ENCODE results near the gene BACH2.

BACH2 gene

DNA sequence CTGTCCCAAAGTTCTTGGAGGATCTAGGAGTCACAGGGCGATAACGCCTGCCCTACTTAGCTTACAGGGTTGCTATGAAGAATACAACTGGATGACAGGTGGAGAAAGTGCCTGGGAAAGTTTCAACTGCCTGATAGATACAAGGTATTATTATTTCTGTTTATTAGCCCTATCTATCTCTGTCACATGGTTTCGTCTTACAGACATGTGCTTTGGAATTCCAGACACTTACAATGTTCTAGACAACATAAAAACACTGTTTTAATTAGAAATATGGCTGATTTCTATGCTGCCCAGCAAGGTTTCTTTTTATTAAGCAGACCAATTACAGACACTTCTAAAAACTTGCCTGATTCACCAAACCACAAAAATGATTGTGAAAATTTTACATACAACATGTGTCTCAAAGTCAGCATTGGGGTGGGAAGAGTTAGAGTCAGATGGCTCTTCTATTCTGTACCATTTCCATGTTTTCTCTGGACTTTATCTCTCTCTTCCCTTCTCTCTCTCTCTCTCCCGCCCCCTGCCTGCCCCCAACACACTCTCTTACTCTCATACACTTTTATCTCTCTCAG, 352.4 kb downstream of the BACH2 start:
- no peak for DNase-seq (ENCODE audit: low read depth)
- H3K4me3 ChIP-seq (ENCODE audit: low read depth, low read length): no peak overlapping the region
- TF ChIP-seq, protein P1, sequence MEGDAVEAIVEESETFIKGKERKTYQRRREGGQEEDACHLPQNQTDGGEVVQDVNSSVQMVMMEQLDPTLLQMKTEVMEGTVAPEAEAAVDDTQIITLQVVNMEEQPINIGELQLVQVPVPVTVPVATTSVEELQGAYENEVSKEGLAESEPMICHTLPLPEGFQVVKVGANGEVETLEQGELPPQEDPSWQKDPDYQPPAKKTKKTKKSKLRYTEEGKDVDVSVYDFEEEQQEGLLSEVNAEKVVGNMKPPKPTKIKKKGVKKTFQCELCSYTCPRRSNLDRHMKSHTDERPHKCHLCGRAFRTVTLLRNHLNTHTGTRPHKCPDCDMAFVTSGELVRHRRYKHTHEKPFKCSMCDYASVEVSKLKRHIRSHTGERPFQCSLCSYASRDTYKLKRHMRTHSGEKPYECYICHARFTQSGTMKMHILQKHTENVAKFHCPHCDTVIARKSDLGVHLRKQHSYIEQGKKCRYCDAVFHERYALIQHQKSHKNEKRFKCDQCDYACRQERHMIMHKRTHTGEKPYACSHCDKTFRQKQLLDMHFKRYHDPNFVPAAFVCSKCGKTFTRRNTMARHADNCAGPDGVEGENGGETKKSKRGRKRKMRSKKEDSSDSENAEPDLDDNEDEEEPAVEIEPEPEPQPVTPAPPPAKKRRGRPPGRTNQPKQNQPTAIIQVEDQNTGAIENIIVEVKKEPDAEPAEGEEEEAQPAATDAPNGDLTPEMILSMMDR (conservative IDR thresholded peaks at IDR 0.05; ENCODE audit: low read depth, low read length): no peak

DNA sequence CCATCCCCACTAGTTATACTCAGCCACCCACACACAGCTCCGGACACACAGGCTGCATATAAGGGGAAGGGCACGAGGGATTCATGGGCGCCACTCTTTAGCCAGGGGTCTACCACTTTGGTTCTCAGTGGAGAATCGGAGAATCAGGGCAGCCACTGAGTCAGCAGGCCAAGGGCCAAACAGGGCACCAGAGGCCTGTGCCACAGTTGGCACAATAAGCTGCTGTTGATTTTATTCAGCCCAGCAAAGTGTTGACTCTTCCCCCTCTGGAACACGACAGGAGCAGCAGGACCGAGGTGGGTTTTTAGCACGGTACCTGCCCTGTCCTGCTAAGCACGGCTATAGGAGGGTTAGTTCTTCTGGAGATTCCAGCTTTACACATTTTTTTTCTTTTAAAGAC, 354.0 kb downstream of the BACH2 start:
- H3K4me3 ChIP-seq (ENCODE audit: low read depth, low read length): no peak overlapping the region
- TF ChIP-seq, protein P1 (conservative IDR thresholded peaks at IDR 0.05; ENCODE audit: low read depth, low read length): no peak
- DNase-seq (ENCODE audit: low read depth): no peak

DNA sequence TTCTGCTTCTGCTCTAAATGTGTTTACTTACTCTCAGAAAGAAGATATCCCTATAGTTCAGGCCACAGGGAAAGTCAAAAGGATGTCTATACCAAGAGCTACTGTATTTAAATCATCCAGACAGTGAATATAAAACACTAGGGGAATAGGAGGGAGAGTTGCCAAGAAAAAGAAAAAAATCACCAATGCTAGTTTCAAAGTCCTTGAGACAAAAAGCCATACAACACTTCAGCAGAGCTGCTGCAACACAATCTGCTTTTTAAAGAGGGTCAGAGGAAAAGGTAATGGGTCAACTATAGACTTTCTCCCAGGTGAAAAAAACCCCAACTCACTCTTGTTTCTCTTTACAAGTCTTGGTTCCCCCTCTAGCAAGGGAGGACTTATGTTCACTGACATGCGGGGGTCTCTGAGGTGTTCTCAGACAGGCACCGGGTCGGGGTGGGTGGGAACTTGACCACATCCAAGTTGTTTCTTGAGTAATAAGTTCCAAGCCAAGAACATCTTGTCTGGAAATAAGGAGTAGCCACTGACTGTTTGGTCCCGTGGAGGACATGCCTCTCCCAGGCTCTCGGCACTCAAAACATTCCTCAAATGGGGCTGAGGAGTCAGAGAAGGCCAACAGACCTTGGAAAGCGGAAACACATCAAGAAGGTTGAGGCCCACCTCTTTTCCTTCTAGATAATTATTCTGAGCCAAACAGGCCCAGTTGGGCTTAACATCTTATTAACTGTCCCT, 354.7 kb downstream of the BACH2 start:
- no peak overlapping the region for H3K4me3 ChIP-seq (ENCODE audit: low read depth, low read length)
- DNase-seq (ENCODE audit: low read depth): no peak
- TF ChIP-seq, protein P1 (conservative IDR thresholded peaks at IDR 0.05; ENCODE audit: low read depth, low read length): no peak

DNA sequence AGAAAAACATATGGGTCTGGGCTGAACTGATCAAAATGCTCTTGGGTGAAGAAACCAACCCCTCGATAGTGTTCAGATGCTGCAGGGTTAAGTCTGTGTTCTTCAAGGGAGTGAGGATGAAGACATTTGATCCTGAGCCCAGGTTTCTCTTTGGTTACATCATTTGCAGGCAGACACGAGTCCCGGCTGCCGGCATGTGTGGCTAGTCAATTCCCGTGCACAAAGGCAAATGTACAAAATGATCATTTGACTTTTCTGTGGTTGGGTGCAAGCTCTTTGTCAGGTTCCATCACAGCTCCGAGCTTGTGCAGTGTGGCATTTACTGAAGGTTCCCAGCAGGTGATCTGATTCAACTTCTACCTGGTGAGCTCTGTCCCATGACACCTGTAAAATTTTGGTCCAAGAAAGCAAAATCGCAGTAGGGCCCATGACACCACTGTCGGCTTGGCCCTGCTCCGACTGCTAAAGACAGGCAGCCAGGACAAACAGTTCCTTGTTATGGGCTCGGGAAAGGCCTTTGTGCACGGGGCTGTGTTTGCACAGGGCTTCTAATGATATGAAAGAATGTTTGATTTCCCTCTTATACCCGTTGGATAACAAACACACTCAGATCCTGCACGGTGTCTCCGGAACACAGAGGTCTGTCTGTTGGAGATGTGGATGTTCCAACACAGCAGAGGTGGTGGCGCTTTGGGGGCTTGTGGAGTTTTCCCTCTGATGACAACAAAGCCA, 355.4 kb downstream of the BACH2 start:
- DNase-seq (ENCODE audit: low read depth): peak; percentile 42
- H3K4me3 ChIP-seq (ENCODE audit: low read depth, low read length): no peak overlapping the region
- TF ChIP-seq, protein P1 (conservative IDR thresholded peaks at IDR 0.05; ENCODE audit: low read depth, low read length): no peak

DNA sequence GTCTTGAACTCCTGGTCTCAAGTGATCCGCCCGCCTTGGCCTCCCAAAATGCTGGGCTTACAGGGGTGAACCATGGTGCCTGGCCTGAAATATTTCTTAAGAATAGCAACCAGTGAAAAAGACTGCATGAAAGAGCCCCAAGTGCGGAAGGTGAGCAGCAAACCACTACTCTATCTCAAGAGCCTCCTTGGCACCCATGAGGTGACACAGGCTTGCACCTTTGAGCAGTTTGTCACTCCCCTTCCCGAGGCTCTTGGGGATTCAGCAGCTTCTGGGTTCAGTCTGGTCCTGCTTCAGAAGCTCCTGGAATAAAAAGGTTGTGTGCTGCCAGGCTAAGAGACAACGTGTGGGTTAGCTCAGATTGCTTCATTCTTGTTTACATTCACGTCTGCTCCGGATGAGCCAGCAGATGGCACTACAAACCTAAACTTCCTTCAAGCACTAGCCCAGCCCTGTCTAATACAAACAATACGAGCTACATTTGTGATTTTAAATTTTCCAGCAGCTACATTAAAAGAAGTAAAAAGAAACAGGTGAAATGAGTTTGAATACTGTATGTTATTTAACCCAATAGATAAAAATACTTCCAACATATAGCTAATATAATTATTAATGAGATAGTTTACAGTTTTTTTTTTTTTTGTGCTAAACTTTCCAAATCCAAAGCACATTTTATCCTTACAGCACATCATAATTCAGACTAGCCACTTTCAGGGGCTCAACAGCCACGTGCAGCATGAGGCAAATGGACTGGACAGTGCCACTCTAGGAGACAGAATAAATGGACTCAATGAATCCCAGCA, 356.2 kb downstream of the BACH2 start:
- no peak overlapping the region for H3K4me3 ChIP-seq (ENCODE audit: low read depth, low read length)
- TF ChIP-seq, protein P1 (conservative IDR thresholded peaks at IDR 0.05; ENCODE audit: low read depth, low read length): peak; percentile 88
- DNase-seq (ENCODE audit: low read depth): peak; percentile 94

DNA sequence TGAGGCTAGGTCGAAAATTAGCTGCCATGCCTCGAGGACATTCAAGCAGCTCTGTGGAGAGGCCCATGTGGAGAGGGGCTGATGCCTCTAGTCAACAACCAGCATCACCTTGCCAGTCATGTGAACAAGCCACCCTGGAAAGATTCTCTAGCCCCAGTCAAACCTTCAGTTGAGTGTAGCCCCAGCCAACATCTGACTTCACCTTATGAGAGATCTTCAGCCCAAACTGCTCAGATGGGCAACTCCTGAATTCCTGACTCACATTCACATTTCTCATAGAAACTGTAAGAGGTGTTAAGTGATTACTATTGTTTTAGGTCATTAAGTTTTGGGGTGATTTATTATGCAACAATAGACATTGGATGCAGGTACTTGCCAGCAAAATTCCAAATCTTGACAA, 357.5 kb downstream of the BACH2 start:
- DNase-seq (ENCODE audit: low read depth): no peak
- H3K4me3 ChIP-seq (ENCODE audit: low read depth, low read length): no peak overlapping the region
- TF ChIP-seq, protein P1 (conservative IDR thresholded peaks at IDR 0.05; ENCODE audit: low read depth, low read length): no peak
